ENCODE results near the gene MDGA2.

MDGA2 gene

GRCh38 chr14:47207617-47208016, 467.8 kb downstream of the MDGA2 start:
- TF ChIP-seq EZH2phosphoT487 (conservative IDR thresholded peaks at IDR 0.05; ENCODE audit: low read length) (no peak), CTCF (IDR thresholded peaks at IDR 0.05; ENCODE audit: insufficient read depth, low read length, poor library complexity, severe bottlenecking) (no peak)
- Histone ChIP-seq H3K9ac (ENCODE audit: low read length) (no peak overlapping the region), H3K27ac (ENCODE audit: low read depth, low read length) (no peak overlapping the region)

GRCh38 chr14:47200740-47201139, 474.7 kb downstream of the MDGA2 start:
- no peak for TF ChIP-seq CTCF (IDR thresholded peaks at IDR 0.05; ENCODE audit: insufficient read depth, low read length, poor library complexity, severe bottlenecking)
- no peak for TF ChIP-seq EZH2phosphoT487 (conservative IDR thresholded peaks at IDR 0.05; ENCODE audit: low read length)
- Histone ChIP-seq H3K79me2 (ENCODE audit: insufficient read depth, low read length) (no peaks in the 10 kb centered on the region), H2AFZ (ENCODE audit: low read depth, low read length, severe bottlenecking) (no peak overlapping the region), H3K27ac (ENCODE audit: low read depth, low read length) (no peak overlapping the region), H3K4me2 (ENCODE audit: low read depth, low read length, poor library complexity, severe bottlenecking) (no peak overlapping the region), H3K4me3 (ENCODE audit: insufficient read depth, low read length, poor library complexity, severe bottlenecking) (no peak overlapping the region), H3K9me2 (replicated peaks; ENCODE audit: insufficient read depth, low read length) (no peaks in the 10 kb centered on the region), H3K36me3 (ENCODE audit: low read length) (no peaks in the 10 kb centered on the region), H3F3A (ENCODE audit: insufficient read depth) (no peaks in the 10 kb centered on the region), H3K27me3 (ENCODE audit: low read length) (no peaks in the 10 kb centered on the region), H4K20me1 (ENCODE audit: low read depth, low read length) (no peaks in the 10 kb centered on the region), H3K9me3 (ENCODE audit: insufficient read depth, low read length) (no peaks in the 10 kb centered on the region), H3K9ac (ENCODE audit: low read length) (no peak overlapping the region)

More at GRCh38 chr14:47207617-47208016, 467.8 kb downstream of the MDGA2 start:
- no peaks in the 10 kb centered on the region for H3K9me3 ChIP-seq (ENCODE audit: insufficient read depth, low read length)
- H3F3A ChIP-seq (ENCODE audit: insufficient read depth): no peaks in the 10 kb centered on the region
- H3K79me2 ChIP-seq (ENCODE audit: insufficient read depth, low read length): no peaks in the 10 kb centered on the region
- H3K4me2 ChIP-seq (ENCODE audit: low read depth, low read length, poor library complexity, severe bottlenecking): no peak overlapping the region
- H3K4me3 ChIP-seq (ENCODE audit: insufficient read depth, low read length, poor library complexity, severe bottlenecking): no peak overlapping the region
- no peak overlapping the region for H2AFZ ChIP-seq (ENCODE audit: low read depth, low read length, severe bottlenecking)
- H3K9me2 ChIP-seq (replicated peaks; ENCODE audit: insufficient read depth, low read length): no peaks in the 10 kb centered on the region
- H3K36me3 ChIP-seq (ENCODE audit: low read length): no peaks in the 10 kb centered on the region
- no peaks in the 10 kb centered on the region for H3K27me3 ChIP-seq (ENCODE audit: low read length)
- H4K20me1 ChIP-seq (ENCODE audit: low read depth, low read length): no peaks in the 10 kb centered on the region

GRCh38 chr14:47195582-47195981, 479.8 kb downstream of the MDGA2 start:
- no peak overlapping the region for H3K4me3 ChIP-seq (ENCODE audit: insufficient read depth, low read length, poor library complexity, severe bottlenecking)
- H3K9me2 ChIP-seq (replicated peaks; ENCODE audit: insufficient read depth, low read length): no peaks in the 10 kb centered on the region
- H2AFZ ChIP-seq (ENCODE audit: low read depth, low read length, severe bottlenecking): no peak overlapping the region
- TF ChIP-seq CTCF (IDR thresholded peaks at IDR 0.05; ENCODE audit: insufficient read depth, low read length, poor library complexity, severe bottlenecking): no peak
- TF ChIP-seq EZH2phosphoT487 (conservative IDR thresholded peaks at IDR 0.05; ENCODE audit: low read length): no peak
- H3K9me3 ChIP-seq (ENCODE audit: insufficient read depth, low read length): no peaks in the 10 kb centered on the region
- H3K9ac ChIP-seq (ENCODE audit: low read length): no peak overlapping the region
- no peak overlapping the region for H3K4me2 ChIP-seq (ENCODE audit: low read depth, low read length, poor library complexity, severe bottlenecking)
- H3K27ac ChIP-seq (ENCODE audit: low read depth, low read length): no peak overlapping the region
- H3K36me3 ChIP-seq (ENCODE audit: low read length): no peaks in the 10 kb centered on the region
- no peaks in the 10 kb centered on the region for H3K27me3 ChIP-seq (ENCODE audit: low read length)
- no peaks in the 10 kb centered on the region for H3K79me2 ChIP-seq (ENCODE audit: insufficient read depth, low read length)
- no peaks in the 10 kb centered on the region for H4K20me1 ChIP-seq (ENCODE audit: low read depth, low read length)
- no peaks in the 10 kb centered on the region for H3F3A ChIP-seq (ENCODE audit: insufficient read depth)

Data from SU-DHL-6 (cell line).